ENCODE data around the gene SARDH. TPM values are rescaled to one million over a fixed set of nuclear protein-coding genes. Genes with fewer than 3 reads are reported as not detected.

SARDH gene
- total RNA-seq, 1 experiment from 2014 or later, result 9.9 TPM

GRCh38 chr9:133760713-133761290, 22.6 kb upstream of the SARDH start:
- BruUV-seq (replicated peaks), result no TSS peak
- ChIA-PET CTCF (no interaction called here), POLR2A (ENCODE audit: unreplicated experiment) (interaction anchor here (0.6 kb wide), 1 partner anchor 360 kb away, joined by 3 read pairs; no protein-coding TSS in a partner anchor)
- Histone ChIP-seq H3K4me1 (replicated peaks; ENCODE audit: insufficient read depth) (no peaks in the 10 kb centered on the region), H3F3A (ENCODE audit: insufficient read depth, low read depth) (peaks cover 3% of the 10 kb centered on the region; the same call in 1 of the 2 replicates), H3K36me3 (ENCODE audit: low read depth) (0 out of 2 replicates have a peak, but pooled peaks cover 5% of the 10 kb centered on the region), H2AFZ (no peak overlapping the region), H3K27me3 (ENCODE audit: insufficient read depth, low read depth) (no peaks in the 10 kb centered on the region), H3K9me2 (ENCODE audit: insufficient read depth) (no peaks in the 10 kb centered on the region), H4K20me1 (ENCODE audit: insufficient read depth) (no peaks in the 10 kb centered on the region), H3K27ac (no peak overlapping the region), H3K4me2 (no peak overlapping the region), H3K79me2 (ENCODE audit: low read depth) (no peaks in the 10 kb centered on the region), H3K9me3 (ENCODE audit: insufficient read depth, low read depth) (no peaks in the 10 kb centered on the region), H3K4me3 (no peak overlapping the region)
- no peak for TF ChIP-seq CTCF (conservative IDR thresholded peaks at IDR 0.05)
- no peak for TF ChIP-seq EZH2 (IDR thresholded peaks at IDR 0.05; ENCODE audit: low read depth)
- no peak for DNase-seq
- intact Hi-C loops (cut with micrococcal nuclease; ENCODE audit: unreplicated experiment), result no loop called here

- no TSS peak for BruUV-seq (replicated peaks)
- H3K4me1 ChIP-seq (replicated peaks; ENCODE audit: insufficient read depth), result no peaks in the 10 kb centered on the region
- no peak overlapping the region for H3K27ac ChIP-seq
- no peak overlapping the region for H2AFZ ChIP-seq
- no peak overlapping the region for H3K4me2 ChIP-seq
- no peaks in the 10 kb centered on the region for H3K27me3 ChIP-seq (ENCODE audit: insufficient read depth, low read depth)
- peaks cover 3% of the 10 kb centered on the region; the same call in 1 of the 2 replicates for H3F3A ChIP-seq (ENCODE audit: insufficient read depth, low read depth)
- intact Hi-C loops (cut with micrococcal nuclease; ENCODE audit: unreplicated experiment), result no loop called here
- TF ChIP-seq CTCF (conservative IDR thresholded peaks at IDR 0.05), result no peak
- TF ChIP-seq EZH2 (IDR thresholded peaks at IDR 0.05; ENCODE audit: low read depth), result no peak
- POLR2A ChIA-PET (ENCODE audit: unreplicated experiment), result no interaction called here
- 0 out of 2 replicates have a peak, but pooled peaks cover 5% of the 10 kb centered on the region for H3K36me3 ChIP-seq (ENCODE audit: low read depth)
- CTCF ChIA-PET, result no interaction called here
- no peaks in the 10 kb centered on the region for H3K79me2 ChIP-seq (ENCODE audit: low read depth)
- no peaks in the 10 kb centered on the region for H4K20me1 ChIP-seq (ENCODE audit: insufficient read depth)
- no peak for DNase-seq
- no peaks in the 10 kb centered on the region for H3K9me3 ChIP-seq (ENCODE audit: insufficient read depth, low read depth)
- no peaks in the 10 kb centered on the region for H3K9me2 ChIP-seq (ENCODE audit: insufficient read depth)
- H3K4me3 ChIP-seq, result no peak overlapping the region
Measured at GRCh38 chr9:133759946-133760345, 21.8 kb upstream of the SARDH start.

DNA sequence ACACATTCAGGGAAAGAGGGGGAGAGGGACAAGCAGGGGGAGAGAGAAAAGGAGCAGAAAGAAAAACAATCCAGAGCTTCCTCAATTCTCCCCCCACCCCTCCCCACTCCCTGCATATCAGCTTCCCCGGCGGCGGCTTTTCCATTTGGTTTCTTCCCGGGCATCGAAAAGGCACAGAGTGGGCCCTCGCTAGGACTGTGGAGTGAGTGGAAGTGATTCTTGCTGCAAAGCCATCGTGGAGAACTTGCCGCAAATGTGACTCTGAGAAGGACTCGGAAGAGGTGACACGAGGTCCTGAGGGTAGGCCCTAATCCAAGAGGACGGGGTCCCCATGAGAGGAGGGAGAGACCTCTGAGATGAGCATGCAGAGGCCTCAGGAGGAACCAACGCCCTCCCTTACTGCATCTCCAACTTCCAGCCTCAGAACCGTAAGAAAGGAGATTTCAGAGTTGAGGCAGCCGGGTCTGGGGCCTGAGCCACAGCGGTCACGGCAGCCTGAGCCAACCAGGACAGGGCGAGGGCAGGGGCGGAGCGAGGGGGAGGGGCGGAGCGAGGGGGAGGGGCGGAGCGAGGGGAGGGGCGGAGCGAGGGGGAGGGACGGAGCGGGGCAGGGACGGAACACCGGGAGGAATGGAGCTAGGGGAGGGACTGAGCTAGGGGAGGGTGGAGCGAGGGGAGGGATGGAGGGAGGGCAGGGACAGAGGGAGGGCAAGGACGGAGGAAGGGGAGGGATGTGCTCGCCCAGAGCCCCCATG, 21.2 kb upstream of the SARDH start:
- H3K9me3 ChIP-seq (ENCODE audit: insufficient read depth, low read depth), result no peaks in the 10 kb centered on the region
- ChIA-PET POLR2A (ENCODE audit: unreplicated experiment) (no interaction called here), CTCF (interaction anchor here (0.6 kb wide), 1 partner anchor 354 kb away, joined by 3 read pairs; no protein-coding TSS in a partner anchor)
- TF ChIP-seq EZH2 (IDR thresholded peaks at IDR 0.05; ENCODE audit: low read depth), result no peak
- no peak for TF ChIP-seq CTCF (conservative IDR thresholded peaks at IDR 0.05)
- H2AFZ ChIP-seq, result no peak overlapping the region
- no peaks in the 10 kb centered on the region for H3K79me2 ChIP-seq (ENCODE audit: low read depth)
- no peak overlapping the region for H3K4me2 ChIP-seq
- H3K4me1 ChIP-seq (replicated peaks; ENCODE audit: insufficient read depth), result no peaks in the 10 kb centered on the region
- 0 out of 2 replicates have a peak, but pooled peaks cover 5% of the 10 kb centered on the region for H3K36me3 ChIP-seq (ENCODE audit: low read depth)
- no peak for DNase-seq
- intact Hi-C loops (cut with micrococcal nuclease; ENCODE audit: unreplicated experiment), result no loop called here
- peaks cover 3% of the 10 kb centered on the region; the same call in 1 of the 2 replicates for H3F3A ChIP-seq (ENCODE audit: insufficient read depth, low read depth)
- H3K27me3 ChIP-seq (ENCODE audit: insufficient read depth, low read depth), result no peaks in the 10 kb centered on the region
- no TSS peak for BruUV-seq (replicated peaks)
- no peaks in the 10 kb centered on the region for H3K9me2 ChIP-seq (ENCODE audit: insufficient read depth)
- no peak overlapping the region for H3K4me3 ChIP-seq
- H3K27ac ChIP-seq, result no peak overlapping the region
- no peaks in the 10 kb centered on the region for H4K20me1 ChIP-seq (ENCODE audit: insufficient read depth)

Data from PC-9 (cell line).